HPDE6-E6E7 (cell line): ENCODE data around the gene ATL2.
"Not testable (repeated sequence)": the region's sequence is repeated elsewhere in the genome, so short reads cannot be mapped to it uniquely, and the experiment has no call there.

Source experiments
- DNase-seq: peaks from one replicate; pipeline ENCODE4 v3.0.0; 2011; ENCODE audit warnings: missing footprints; ENCODE audit errors: extremely low spot score

The ATL2 gene

GRCh38 chr2:38390947-38391346 lies 13.9 kb upstream of the ATL2 start:
- no peak for DNase-seq

GRCh38 chr2:38387887-38388286 lies 10.8 kb upstream of the ATL2 start:
- DNase-seq: no peak

GRCh38 chr2:38386821-38387220 lies 9.7 kb upstream of the ATL2 start:
- DNase-seq: no peak

- no peak for DNase-seq
Observed at GRCh38 chr2:38386377-38386776, 9.3 kb upstream of the ATL2 start.

- DNase-seq: no peak
Observed at GRCh38 chr2:38384338-38384737, 7.3 kb upstream of the ATL2 start.

GRCh38 chr2:38383741-38384140 lies 6.7 kb upstream of the ATL2 start:
- not testable (repeated sequence) for DNase-seq

- no peak for DNase-seq
Observed at GRCh38 chr2:38381381-38382143, 4.5 kb upstream of the ATL2 start.

- no peak for DNase-seq
Observed at GRCh38 chr2:38380397-38381130, 3.5 kb upstream of the ATL2 start.

GRCh38 chr2:38376346-38377049 lies 575 bp downstream of the ATL2 start:
- DNase-seq: peak; percentile 63

GRCh38 chr2:38375696-38376345 lies 1.3 kb downstream of the ATL2 start:
- no peak for DNase-seq

GRCh38 chr2:38374984-38375383 lies 2.1 kb downstream of the ATL2 start:
- DNase-seq: no peak

GRCh38 chr2:38371235-38371634 lies 5.8 kb downstream of the ATL2 start:
- no peak for DNase-seq

- no peak for DNase-seq
Observed at GRCh38 chr2:38370664-38371063, 6.4 kb downstream of the ATL2 start.

- no peak for DNase-seq
Observed at GRCh38 chr2:38362232-38362631, 14.8 kb downstream of the ATL2 start.

GRCh38 chr2:38360177-38360576 lies 16.9 kb downstream of the ATL2 start:
- no peak for DNase-seq

GRCh38 chr2:38353402-38353801 lies 23.7 kb downstream of the ATL2 start:
- no peak for DNase-seq

- no peak for DNase-seq
Observed at GRCh38 chr2:38352336-38352735, 24.7 kb downstream of the ATL2 start.

- DNase-seq: no peak
Observed at GRCh38 chr2:38345323-38346038, 31.6 kb downstream of the ATL2 start.

GRCh38 chr2:38344813-38345212 lies 32.3 kb downstream of the ATL2 start:
- no peak for DNase-seq

- DNase-seq: no peak
Observed at GRCh38 chr2:38343212-38343611, 33.9 kb downstream of the ATL2 start.

GRCh38 chr2:38336621-38337020 lies 40.5 kb downstream of the ATL2 start:
- no peak for DNase-seq

GRCh38 chr2:38330754-38331153 lies 46.3 kb downstream of the ATL2 start:
- DNase-seq: no peak
